ENCODE results near the gene MATN1. TPM values are rescaled to one million over a fixed set of nuclear protein-coding genes. Genes with fewer than 3 reads are reported as not detected.

The MATN1 gene
- total RNA-seq (ENCODE audit: unreplicated experiment) = 1.7 TPM
- long read RNA-seq, partial matches to known transcripts = 0 of 1 reads
- long read RNA-seq, other reads (novel, unspliced or antisense) = 1 of 1 reads

DNA sequence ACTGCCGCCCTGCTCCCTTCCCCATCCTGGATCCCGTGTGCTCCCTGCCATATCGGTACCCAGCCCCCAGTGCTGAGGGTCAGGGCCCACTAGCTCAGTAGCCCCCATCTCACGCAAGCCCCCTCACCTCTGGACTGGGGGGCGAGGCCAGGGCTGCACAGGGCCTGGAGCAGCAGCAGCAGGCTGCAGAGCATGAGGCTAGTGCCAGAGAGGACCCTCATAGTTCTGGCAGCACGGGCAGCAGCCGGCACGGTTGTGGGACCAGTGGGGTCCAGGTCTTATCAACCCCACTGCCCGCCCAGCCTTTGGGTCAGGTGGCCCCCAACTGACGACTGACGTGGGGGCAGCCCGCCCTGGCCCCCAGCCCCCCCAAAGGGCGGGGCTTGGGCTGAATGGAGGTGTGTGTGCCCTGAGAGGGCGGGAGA, at the start of gene MATN1:
Gene MATN1, minus strand, starts transcription at position 255 of the 425 bp plus-strand sequence. Its CDS starts 34 bp downstream, at position 221.
- H3K27ac Mint-ChIP-seq (ENCODE audit: unreplicated experiment) = no peak within 1 kb of the TSS
- no peak for TF ChIP-seq CTCF (IDR thresholded peaks at IDR 0.05; ENCODE audit: unreplicated experiment)
- peaks cover 3% of the 10 kb centered on the region for H3K27me3 Mint-ChIP-seq (ENCODE audit: unreplicated experiment)
- H3K36me3 Mint-ChIP-seq (ENCODE audit: low read depth, unreplicated experiment) = no peaks in the 10 kb centered on the region
- H3K4me3 Mint-ChIP-seq (ENCODE audit: unreplicated experiment) = no peak within 1 kb of the TSS
- no peaks in the 10 kb centered on the region for H3K9me3 Mint-ChIP-seq (ENCODE audit: unreplicated experiment)
- H3K4me1 Mint-ChIP-seq (ENCODE audit: unreplicated experiment) = peaks cover 9% of the 10 kb centered on the region
- no peak for DNase-seq (ENCODE audit: low spot score)

DNA sequence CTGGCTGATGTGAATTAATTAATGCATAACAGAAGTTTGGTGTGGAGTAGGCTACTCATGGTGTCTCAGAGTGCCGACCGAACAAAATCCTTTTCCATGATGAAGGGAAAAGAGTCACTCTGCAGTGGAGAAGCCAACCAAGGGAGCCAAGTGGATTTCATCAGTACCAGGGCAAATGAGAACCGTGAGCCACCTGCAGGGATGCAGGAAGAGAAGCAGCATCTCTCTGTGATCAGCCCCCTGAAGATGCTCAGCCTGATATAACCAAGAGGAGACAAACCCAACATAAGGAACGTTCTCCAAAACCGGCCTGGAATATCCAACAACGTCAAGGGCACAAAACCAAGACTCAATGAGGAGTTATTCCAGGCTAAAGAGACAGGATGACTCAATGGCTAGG, 47.6 kb upstream of the MATN1 start:
- no peak for TF ChIP-seq CTCF (IDR thresholded peaks at IDR 0.05; ENCODE audit: unreplicated experiment)
- H3K4me1 Mint-ChIP-seq (ENCODE audit: unreplicated experiment) = peaks cover 25% of the 10 kb centered on the region
- no peak overlapping the region for H3K4me3 Mint-ChIP-seq (ENCODE audit: unreplicated experiment)
- DNase-seq (ENCODE audit: low spot score) = no peak
- H3K27me3 Mint-ChIP-seq (ENCODE audit: unreplicated experiment) = peaks cover 7% of the 10 kb centered on the region
- H3K9me3 Mint-ChIP-seq (ENCODE audit: unreplicated experiment) = no peaks in the 10 kb centered on the region
- H3K27ac Mint-ChIP-seq (ENCODE audit: unreplicated experiment) = no peak overlapping the region
- no peaks in the 10 kb centered on the region for H3K36me3 Mint-ChIP-seq (ENCODE audit: low read depth, unreplicated experiment)

DNA sequence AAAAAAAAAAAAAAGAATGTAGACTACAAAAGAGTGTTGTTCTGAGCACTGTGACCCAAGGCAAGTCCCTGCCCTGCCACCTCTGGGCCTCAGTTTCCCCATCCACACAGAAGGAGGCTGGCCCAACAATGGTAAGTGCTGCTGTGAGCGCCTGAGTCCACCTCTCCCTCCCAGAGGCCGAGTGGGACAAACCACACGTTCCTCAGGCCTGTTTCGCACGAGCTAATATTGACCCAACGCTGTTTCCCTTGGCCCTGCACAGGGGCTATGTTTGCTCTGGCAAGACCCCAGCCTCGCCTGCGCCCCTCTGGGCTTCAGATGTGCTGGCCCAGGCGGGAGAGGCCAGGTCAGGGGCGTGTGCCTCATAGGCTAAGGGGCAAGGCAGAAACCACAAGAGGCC, 46.8 kb upstream of the MATN1 start:
- H3K27ac Mint-ChIP-seq (ENCODE audit: unreplicated experiment) = no peak overlapping the region
- peaks cover 7% of the 10 kb centered on the region for H3K27me3 Mint-ChIP-seq (ENCODE audit: unreplicated experiment)
- H3K36me3 Mint-ChIP-seq (ENCODE audit: low read depth, unreplicated experiment) = no peaks in the 10 kb centered on the region
- H3K9me3 Mint-ChIP-seq (ENCODE audit: unreplicated experiment) = no peaks in the 10 kb centered on the region
- H3K4me3 Mint-ChIP-seq (ENCODE audit: unreplicated experiment) = no peak overlapping the region
- no peak for TF ChIP-seq CTCF (IDR thresholded peaks at IDR 0.05; ENCODE audit: unreplicated experiment)
- H3K4me1 Mint-ChIP-seq (ENCODE audit: unreplicated experiment) = peaks cover 25% of the 10 kb centered on the region
- no peak for DNase-seq (ENCODE audit: low spot score)

DNA sequence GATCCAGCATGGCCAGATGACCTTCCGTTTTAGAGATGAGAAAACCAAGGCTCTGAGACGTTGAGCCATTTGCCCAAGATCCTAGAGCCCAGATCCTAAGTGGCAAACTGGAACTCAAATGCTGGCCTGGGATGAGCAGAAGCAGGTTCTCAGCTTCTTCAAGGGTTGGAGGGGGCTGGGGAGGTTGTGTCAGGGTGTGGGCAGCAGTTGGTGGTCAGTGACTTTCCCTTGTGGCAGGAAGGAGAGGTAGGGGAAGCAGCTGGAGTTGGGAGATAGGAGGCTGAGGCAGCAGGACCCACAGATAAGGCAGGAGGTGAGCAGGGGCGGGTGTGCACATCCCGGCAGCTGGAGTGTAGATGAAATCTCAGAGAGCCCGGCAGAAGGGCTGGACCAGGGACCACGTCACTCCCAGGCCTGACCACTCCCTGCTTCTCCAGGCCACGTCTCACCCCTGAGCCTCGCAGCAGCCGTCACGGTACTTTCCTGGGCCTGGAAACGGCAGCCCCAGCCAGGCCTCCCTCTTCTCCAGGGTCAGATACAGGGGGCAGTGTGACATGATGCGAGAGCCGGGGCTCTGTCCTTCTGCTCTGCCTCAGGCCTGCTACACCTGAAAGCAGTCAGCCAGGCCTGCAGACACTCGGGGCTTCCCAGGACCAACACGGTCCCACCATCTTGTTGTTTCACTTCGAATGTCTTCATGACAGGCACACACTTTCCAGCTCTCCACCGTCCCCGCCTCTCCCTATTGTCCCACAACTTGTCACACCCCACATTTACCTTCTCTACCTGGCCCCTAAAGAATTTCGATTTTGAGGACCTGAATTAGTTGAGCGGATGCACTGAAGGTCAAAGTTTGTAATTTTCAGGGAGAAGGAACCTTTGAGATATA, 45.7 kb upstream of the MATN1 start:
- peaks cover 7% of the 10 kb centered on the region for H3K27me3 Mint-ChIP-seq (ENCODE audit: unreplicated experiment)
- no peaks in the 10 kb centered on the region for H3K9me3 Mint-ChIP-seq (ENCODE audit: unreplicated experiment)
- peak overlapping the region; percentile 1 for H3K27ac Mint-ChIP-seq (ENCODE audit: unreplicated experiment)
- H3K4me3 Mint-ChIP-seq (ENCODE audit: unreplicated experiment) = no peak overlapping the region
- H3K4me1 Mint-ChIP-seq (ENCODE audit: unreplicated experiment) = peaks cover 25% of the 10 kb centered on the region
- H3K36me3 Mint-ChIP-seq (ENCODE audit: low read depth, unreplicated experiment) = no peaks in the 10 kb centered on the region
- no peak for TF ChIP-seq CTCF (IDR thresholded peaks at IDR 0.05; ENCODE audit: unreplicated experiment)
- DNase-seq (ENCODE audit: low spot score) = peak; percentile 60

Measured in endothelial cell (in vitro differentiated cells).